Large intestine (tissue), 12 donors: Measurements from ENCODE around the gene BOLA2. TPM values are rescaled to one million over a fixed set of nuclear protein-coding genes. Genes with fewer than 3 reads are reported as not detected.
"Not testable (repeated sequence)": the region's sequence is repeated elsewhere in the genome, so short reads cannot be mapped to it uniquely, and the experiment has no call there.

Source experiments
- DNase-seq, 2 donors: peaks; one replicate each; pipeline versions ENCODE4 v3.0.0 to v3.0.0-alpha.2; 2013
- H3K27ac ChIP-seq: one replicate; pipeline ENCODE4 v1.5.1; 2013; ENCODE audit warnings: low read length
- H3K27me3 ChIP-seq: 2 replicates; pipeline ENCODE4 v1.6.1; 2013; ENCODE audit warnings: low read length; ENCODE audit not compliant: control insufficient read depth, insufficient read depth
- H3K36me3 ChIP-seq: 2 replicates; pipeline ENCODE4 v1.6.1; 2013; ENCODE audit warnings: low read length; ENCODE audit not compliant: control insufficient read depth, insufficient read depth
- H3K4me1 ChIP-seq: one replicate; pipeline ENCODE4 v1.6.1; 2013; ENCODE audit warnings: low read length; ENCODE audit not compliant: control insufficient read depth, insufficient read depth
- H3K4me3 ChIP-seq: one replicate; pipeline ENCODE4 v1.5.1; 2013; ENCODE audit warnings: low read length
- H3K9me3 ChIP-seq: one replicate; pipeline ENCODE4 v1.6.1; 2013; ENCODE audit warnings: mild to moderate bottlenecking, low read depth, low read length, moderate library complexity; ENCODE audit not compliant: control insufficient read depth
- WGBS: methylation state at CpG from one replicate; pipeline ENCODE4 v1.1.5; 2013; ENCODE audit warnings: low lambda C conversion rate; ENCODE audit not compliant: insufficient coverage; 5-methylcytosine and 5-hydroxymethylcytosine counted together
- long read RNA-seq, 11 donors: transcript quantifications; one replicate each; lab custom pipeline, GENCODE V29; 2026
- polyA plus RNA-seq: library from polyadenylated mRNA; unstranded; fragments of 120-200 nt; gene quantifications from one replicate; pipeline ENCODE4 v1.2.1, GENCODE V29; 2013

Gene BOLA2
- polyA plus RNA-seq: 16.0 TPM
- long read RNA-seq, donor 1, transcript BOLA2-201 (3 exons, 1,012 nt): major isoform, 13 of 84 reads
- long read RNA-seq, donor 1, partial matches to known transcripts: 71 of 84 reads
- long read RNA-seq, donor 1, other reads (novel, unspliced or antisense): 0 of 84 reads
- long read RNA-seq, donor 2, transcript BOLA2-201 (3 exons, 1,012 nt): major isoform, 25 of 30 reads
- long read RNA-seq, donor 2, partial matches to known transcripts: 5 of 30 reads
- long read RNA-seq, donor 2, other reads (novel, unspliced or antisense): 0 of 30 reads
- long read RNA-seq, donor 3: 0 reads
- long read RNA-seq, donor 4, transcript BOLA2-201 (3 exons, 1,012 nt): major isoform, 6 of 6 reads
- long read RNA-seq, donor 4, partial matches to known transcripts: 0 of 6 reads
- long read RNA-seq, donor 4, other reads (novel, unspliced or antisense): 0 of 6 reads
- long read RNA-seq, donor 5, transcript BOLA2-201 (3 exons, 1,012 nt): major isoform, 11 of 11 reads
- long read RNA-seq, donor 5, partial matches to known transcripts: 0 of 11 reads
- long read RNA-seq, donor 5, other reads (novel, unspliced or antisense): 0 of 11 reads
- long read RNA-seq, donor 6, transcript BOLA2-201 (3 exons, 1,012 nt): major isoform, 22 of 22 reads
- long read RNA-seq, donor 6, partial matches to known transcripts: 0 of 22 reads
- long read RNA-seq, donor 6, other reads (novel, unspliced or antisense): 0 of 22 reads
- long read RNA-seq, donor 7, transcript BOLA2-201 (3 exons, 1,012 nt): major isoform, 13 of 13 reads
- long read RNA-seq, donor 7, partial matches to known transcripts: 0 of 13 reads
- long read RNA-seq, donor 7, other reads (novel, unspliced or antisense): 0 of 13 reads
- long read RNA-seq, donor 8, transcript BOLA2-201 (3 exons, 1,012 nt): major isoform, 53 of 53 reads
- long read RNA-seq, donor 8, partial matches to known transcripts: 0 of 53 reads
- long read RNA-seq, donor 8, other reads (novel, unspliced or antisense): 0 of 53 reads
- long read RNA-seq, donor 9, transcript BOLA2-201 (3 exons, 1,012 nt): major isoform, 46 of 127 reads
- long read RNA-seq, donor 9, partial matches to known transcripts: 47 of 127 reads
- long read RNA-seq, donor 9, other reads (novel, unspliced or antisense): 34 of 127 reads
- long read RNA-seq, donor 10, transcript BOLA2-201 (3 exons, 1,012 nt): major isoform, 48 of 48 reads
- long read RNA-seq, donor 10, partial matches to known transcripts: 0 of 48 reads
- long read RNA-seq, donor 10, other reads (novel, unspliced or antisense): 0 of 48 reads
- long read RNA-seq, donor 11, transcript BOLA2-201 (3 exons, 1,012 nt): major isoform, 22 of 27 reads
- long read RNA-seq, donor 11, partial matches to known transcripts: 5 of 27 reads
- long read RNA-seq, donor 11, other reads (novel, unspliced or antisense): 0 of 27 reads

GRCh38 chr16:29454269-29454668 is at the start of gene BOLA2, which contains the start of gene SLX1B:
TSS of gene BOLA2 (minus strand) at chr16:29454351. CDS start at chr16:29454253, 98 bp downstream.
TSS of gene SLX1B (plus strand) at chr16:29454533.
- not testable (repeated sequence) for H3K36me3 ChIP-seq, H3K9me3 ChIP-seq, H3K27me3 ChIP-seq, H3K4me3 ChIP-seq, H3K4me1 ChIP-seq, H3K27ac ChIP-seq, DNase-seq
- no CpG with 5 or more reads among the region's 33 CpGs for WGBS

GRCh38 chr16:29482276-29482675 is 28.1 kb upstream of the BOLA2 start:
- not testable (repeated sequence) for H3K4me1 ChIP-seq, H3K9me3 ChIP-seq, H3K4me3 ChIP-seq, H3K27me3 ChIP-seq, H3K27ac ChIP-seq, H3K36me3 ChIP-seq, DNase-seq
- no CpG with 5 or more reads among the region's 12 CpGs for WGBS

GRCh38 chr16:29472065-29472464 is 17.9 kb upstream of the BOLA2 start:
- not testable (repeated sequence) for H3K27me3 ChIP-seq, H3K36me3 ChIP-seq, H3K9me3 ChIP-seq, H3K4me1 ChIP-seq, DNase-seq, H3K4me3 ChIP-seq, H3K27ac ChIP-seq
- WGBS: no CpG with 5 or more reads among the region's 4 CpGs

GRCh38 chr16:29469660-29470059 is 15.5 kb upstream of the BOLA2 start:
- not testable (repeated sequence) for H3K4me1 ChIP-seq, H3K4me3 ChIP-seq, H3K36me3 ChIP-seq, H3K27ac ChIP-seq, DNase-seq, H3K27me3 ChIP-seq, H3K9me3 ChIP-seq
- no CpG with 5 or more reads among the region's 6 CpGs for WGBS

- H3K36me3 ChIP-seq, H3K27ac ChIP-seq, DNase-seq, H3K4me1 ChIP-seq, H3K27me3 ChIP-seq, H3K9me3 ChIP-seq, H3K4me3 ChIP-seq: not testable (repeated sequence)
- WGBS: no CpG with 5 or more reads among the region's 10 CpGs
These were observed 13.7 kb upstream of the BOLA2 start for GRCh38 chr16:29467654-29468366.

- H3K4me1 ChIP-seq, H3K27me3 ChIP-seq, H3K4me3 ChIP-seq, DNase-seq, H3K36me3 ChIP-seq, H3K9me3 ChIP-seq, H3K27ac ChIP-seq: not testable (repeated sequence)
- no CpG with 5 or more reads among the region's 33 CpGs for WGBS
These were observed 12.8 kb upstream of the BOLA2 start for GRCh38 chr16:29466904-29467303.

- H3K36me3 ChIP-seq, H3K4me1 ChIP-seq, H3K27ac ChIP-seq, H3K9me3 ChIP-seq, H3K27me3 ChIP-seq, H3K4me3 ChIP-seq, DNase-seq: not testable (repeated sequence)
- no CpG with 5 or more reads among the region's 57 CpGs for WGBS
These were observed 12.1 kb upstream of the BOLA2 start for GRCh38 chr16:29465985-29466824.

- not testable (repeated sequence) for H3K9me3 ChIP-seq, H3K27me3 ChIP-seq, DNase-seq, H3K4me1 ChIP-seq, H3K36me3 ChIP-seq, H3K27ac ChIP-seq, H3K4me3 ChIP-seq
- WGBS: no CpG with 5 or more reads among the region's 9 CpGs
These were observed 6.5 kb upstream of the BOLA2 start for GRCh38 chr16:29460647-29461030.
